GM20000 (cell line): ENCODE data around the gene ATL3.
"Not testable (repeated sequence)": the region's sequence is repeated elsewhere in the genome, so short reads cannot be mapped to it uniquely, and the experiment has no call there.

Source experiments
- DNase-seq: peaks from one replicate; pipeline ENCODE4 v3.0.0; 2012; ENCODE audit warnings: low spot score
- TF ChIP-seq, protein P1 (sequence below): IDR thresholded peaks from 2 replicates; pipeline ENCODE4 v1.5.1; 2012; ENCODE audit warnings: mild to moderate bottlenecking, control low read depth; ENCODE audit errors: extremely low read depth, missing control alignments

ATL3 gene

DNA sequence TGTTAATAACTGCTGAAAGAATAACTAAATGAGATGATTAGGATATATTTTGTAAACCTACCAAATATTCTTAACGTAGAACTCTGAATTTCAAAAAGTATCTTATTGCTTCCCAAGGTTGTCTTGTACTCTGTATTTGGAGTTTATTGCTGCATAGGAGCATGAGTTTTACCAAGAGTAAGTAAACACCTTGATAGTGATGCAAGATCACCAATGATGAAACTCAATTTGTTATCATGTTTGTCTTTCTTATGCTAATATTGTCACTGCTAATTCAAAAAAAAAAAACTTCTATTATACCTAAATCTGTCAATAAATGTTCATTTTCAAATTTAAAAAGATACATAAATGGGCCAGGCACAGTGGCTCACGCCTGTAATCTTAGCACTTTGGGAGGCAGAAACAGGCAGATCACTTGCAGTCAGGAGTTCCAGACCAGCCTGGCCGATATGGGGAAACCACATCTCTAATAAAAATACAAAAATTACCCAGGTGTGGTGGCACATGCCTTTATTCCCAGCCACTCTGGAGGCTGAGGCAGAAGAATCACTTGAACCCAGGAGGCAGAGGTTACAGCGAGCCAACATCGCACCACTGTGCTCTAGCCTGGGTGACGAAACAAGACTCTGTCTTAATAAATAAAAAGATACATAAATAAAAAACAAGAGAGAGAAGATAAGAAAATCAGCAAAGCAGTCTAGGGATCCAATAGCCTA, 84.6 kb downstream of the ATL3 start:
- TF ChIP-seq, protein P1, sequence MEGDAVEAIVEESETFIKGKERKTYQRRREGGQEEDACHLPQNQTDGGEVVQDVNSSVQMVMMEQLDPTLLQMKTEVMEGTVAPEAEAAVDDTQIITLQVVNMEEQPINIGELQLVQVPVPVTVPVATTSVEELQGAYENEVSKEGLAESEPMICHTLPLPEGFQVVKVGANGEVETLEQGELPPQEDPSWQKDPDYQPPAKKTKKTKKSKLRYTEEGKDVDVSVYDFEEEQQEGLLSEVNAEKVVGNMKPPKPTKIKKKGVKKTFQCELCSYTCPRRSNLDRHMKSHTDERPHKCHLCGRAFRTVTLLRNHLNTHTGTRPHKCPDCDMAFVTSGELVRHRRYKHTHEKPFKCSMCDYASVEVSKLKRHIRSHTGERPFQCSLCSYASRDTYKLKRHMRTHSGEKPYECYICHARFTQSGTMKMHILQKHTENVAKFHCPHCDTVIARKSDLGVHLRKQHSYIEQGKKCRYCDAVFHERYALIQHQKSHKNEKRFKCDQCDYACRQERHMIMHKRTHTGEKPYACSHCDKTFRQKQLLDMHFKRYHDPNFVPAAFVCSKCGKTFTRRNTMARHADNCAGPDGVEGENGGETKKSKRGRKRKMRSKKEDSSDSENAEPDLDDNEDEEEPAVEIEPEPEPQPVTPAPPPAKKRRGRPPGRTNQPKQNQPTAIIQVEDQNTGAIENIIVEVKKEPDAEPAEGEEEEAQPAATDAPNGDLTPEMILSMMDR = no peak

DNA sequence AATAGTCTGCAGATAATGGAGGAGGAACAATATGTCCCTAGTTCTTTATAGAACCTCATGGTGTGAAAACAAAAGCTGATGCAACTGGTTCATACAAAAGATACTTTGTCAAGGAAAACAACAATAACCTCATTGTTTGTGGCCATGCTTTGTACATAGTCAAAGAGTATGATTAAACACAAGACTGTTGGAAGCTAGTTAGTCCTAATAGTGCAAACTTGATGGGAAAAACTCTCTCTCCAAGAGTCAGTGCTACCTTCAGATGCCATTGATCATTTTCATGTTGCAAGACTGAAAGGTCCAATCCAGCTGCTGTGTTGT, 87.9 kb downstream of the ATL3 start:
- TF ChIP-seq, protein P1 = no peak
- DNase-seq = no peak

More for the DNA sequence above, 84.6 kb downstream of the ATL3 start:
- DNase-seq = no peak

DNA sequence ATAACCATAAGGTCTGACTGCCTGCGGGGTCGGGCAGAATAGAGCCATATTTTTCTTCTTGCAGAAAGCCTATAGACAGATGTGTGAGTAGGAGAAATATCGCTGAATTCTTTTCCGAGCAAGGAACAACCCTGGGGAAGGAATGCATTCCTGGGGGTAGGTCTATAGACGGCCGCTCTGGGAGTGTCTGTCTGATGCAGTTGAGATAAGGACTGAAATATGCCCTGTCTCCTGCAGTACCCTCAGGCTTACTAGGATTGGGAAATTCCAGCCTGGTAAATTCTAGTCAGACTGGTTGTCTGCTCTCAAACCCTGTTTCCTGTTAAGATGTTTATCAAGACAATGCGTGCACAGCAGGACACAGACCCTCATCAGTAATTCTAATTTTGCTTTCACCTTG, 90.0 kb downstream of the ATL3 start:
- not testable (repeated sequence) for DNase-seq

DNA sequence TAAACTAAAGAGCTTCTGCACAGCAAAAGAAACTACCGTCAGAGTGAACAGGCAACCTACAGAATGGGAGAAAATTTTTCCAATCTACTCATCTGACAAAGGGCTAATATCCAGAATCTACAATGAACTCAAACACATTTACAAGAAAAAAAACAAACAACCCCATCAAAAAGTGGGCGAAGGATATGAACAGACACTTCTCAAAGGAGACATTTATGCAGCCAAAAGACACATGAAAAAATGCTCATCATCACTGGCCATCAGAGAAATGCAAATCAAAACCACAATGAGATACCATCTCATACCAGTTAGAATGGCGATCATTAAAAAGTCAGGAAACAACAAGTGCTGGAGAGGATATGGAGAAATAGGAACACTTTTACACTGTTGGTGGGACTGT, 92.3 kb downstream of the ATL3 start:
- DNase-seq = not testable (repeated sequence)

DNA sequence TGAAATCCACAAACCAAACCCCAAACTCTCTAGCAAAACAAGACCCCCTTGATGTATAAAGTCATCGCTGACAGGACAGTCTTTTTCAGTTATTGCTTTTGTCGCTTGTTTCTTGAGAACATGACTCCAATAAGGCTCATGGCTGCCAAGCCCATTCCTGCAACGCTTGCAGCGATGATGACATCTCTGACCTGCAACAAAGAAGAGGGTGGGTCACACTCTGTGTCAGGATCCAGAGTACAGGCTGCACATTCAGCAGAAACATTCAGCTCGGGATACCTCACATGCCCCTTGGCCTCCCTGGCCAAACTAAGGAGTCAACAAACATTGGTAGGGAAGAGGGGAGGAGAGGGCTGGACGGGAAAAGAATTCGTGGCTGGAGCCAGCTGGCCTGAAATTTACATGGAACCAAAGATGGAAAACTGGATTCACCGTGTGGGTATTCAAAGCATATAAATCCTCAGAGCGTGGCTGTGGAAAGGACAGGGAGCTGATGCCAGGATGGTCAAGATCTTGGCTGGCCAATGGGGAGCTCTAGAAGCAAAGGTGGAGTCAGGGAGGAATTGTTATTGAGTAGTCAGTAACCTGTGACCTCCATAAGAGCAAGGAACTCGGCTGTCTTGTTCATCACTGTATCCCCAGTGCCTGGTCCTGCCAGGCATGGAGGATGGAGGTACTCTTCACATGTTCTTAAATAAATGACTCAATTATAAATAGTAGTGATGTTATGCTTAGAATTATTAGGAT, 96.1 kb downstream of the ATL3 start:
- DNase-seq = no peak
- TF ChIP-seq, protein P1 = no peak
